Upper lobe of left lung (tissue), 4 donors: Measurements from ENCODE around the gene FHIT.

ENCODE experiments used
- CTCF ChIP-seq, 6 experiments: fragments of 450-650 bp in 4 of 6; fragments of 200-600 bp in 2 of 6; sonication (generic) in 2 of 6; IDR thresholded peaks; one replicate each; pipeline ENCODE4 v1.5.1; 2016 to 2019; ENCODE audit warnings: antibody characterized with exemption in 6 of 6
- EP300 ChIP-seq, 4 donors: sonication (generic); formaldehyde crosslinking; IDR thresholded peaks; one replicate each; pipeline ENCODE4 v1.5.1; 2017; ENCODE audit warnings: antibody characterized with exemption in 4 of 4, control low read depth in 2 of 4

- TF ChIP-seq EP300 (IDR thresholded peaks at IDR 0.05) = no peak
- TF ChIP-seq CTCF (IDR thresholded peaks at IDR 0.05) = no peak
These were observed 447.8 kb downstream of the FHIT start for GRCh38 chr3:60803216-60804173.
